Heart right ventricle (tissue), 16 donors: Measurements from ENCODE around the gene NOL6. TPM values are rescaled to one million over a fixed set of nuclear protein-coding genes. Genes with fewer than 3 reads are reported as not detected.
"Not testable (repeated sequence)": the region's sequence is repeated elsewhere in the genome, so short reads cannot be mapped to it uniquely, and the experiment has no call there.

Experiments
- ATAC-seq, 8 donors: fragments of 200-7000 bp; cut with Tn5 transposase; one replicate each; pipeline ENCODE4 v1.9.1; 2020; ENCODE audit warnings: mild to moderate bottlenecking in 8 of 8, moderate library complexity in 8 of 8, moderate number of reproducible peaks in 1 of 8
- DNase-seq, 2 donors: peaks; one replicate each; pipeline ENCODE4 v3.0.0-alpha.2; 2020
- H3K27ac ChIP-seq, 10 donors: fragments of 200-600 bp; sonication (generic) in 2 of 10; one replicate each; pipeline versions ENCODE4 v1.5.0 to v1.8.0; 2020 to 2022; ENCODE audit warnings: mild to moderate bottlenecking in 3 of 10
- H3K27me3 ChIP-seq, 7 donors: fragments of 200-600 bp; one replicate each; pipeline ENCODE4 v1.8.0; 2021 to 2022; ENCODE audit warnings: mild to moderate bottlenecking in 2 of 7
- H3K36me3 ChIP-seq, 9 donors: fragments of 200-600 bp; sonication (generic) in 1 of 9; one replicate each; pipeline versions ENCODE4 v1.5.0 to v1.8.0; 2020 to 2022; ENCODE audit warnings: mild to moderate bottlenecking in 2 of 9
- H3K4me1 ChIP-seq, 9 donors: fragments of 200-600 bp; sonication (generic) in 1 of 9; one replicate each; pipeline versions ENCODE4 v1.5.0 to v1.8.0; 2020 to 2022; ENCODE audit warnings: mild to moderate bottlenecking in 4 of 9
- H3K4me3 ChIP-seq, 10 donors: fragments of 200-600 bp; sonication (generic) in 2 of 10; one replicate each; pipeline versions ENCODE4 v1.5.0 to v1.8.0; 2020 to 2022; ENCODE audit warnings: mild to moderate bottlenecking in 7 of 10, moderate library complexity in 2 of 10
- H3K9me3 ChIP-seq, 11 donors: fragments of 200-600 bp in 10 of 11; sonication (generic) in 2 of 11; one replicate each; pipeline versions ENCODE4 v1.5.0 to v1.8.0; 2013 to 2022; ENCODE audit warnings: mild to moderate bottlenecking in 2 of 11, control low read depth in 1 of 11, moderate library complexity in 1 of 11
- CTCF ChIP-seq, 9 donors: fragments of 200-600 bp; sonication (generic) in 2 of 9; IDR thresholded peaks; one replicate each; pipeline versions ENCODE4 v1.5.0 to v1.8.0; 2021 to 2022; ENCODE audit warnings: antibody characterized with exemption in 9 of 9, mild to moderate bottlenecking in 5 of 9, moderate library complexity in 1 of 9
- WGBS, 2 donors: extraction: QIAGEN DNeasy Blood & Tissue Kit; methylation state at CpG; one replicate each; pipeline ENCODE4 v1.1.7; 2013; ENCODE audit warnings: inconsistent platforms in 1 of 2; 5-methylcytosine and 5-hydroxymethylcytosine counted together
- intact Hi-C, 10 donors: fragments of 100-400 bp; cut with DNase I; formaldehyde crosslinking; loops; one replicate each; pipeline versions ENCODE4 v1.11.1 to v1.14.2; 2022
- polyA plus RNA-seq, 2 donors: library from polyadenylated mRNA; stranded (reverse); fragments of 200-250 nt; gene quantifications; one replicate each; pipeline ENCODE4 v1.2.3, GENCODE V29; 2013
- total RNA-seq, 10 donors: library from RNA; stranded (reverse); fragmentation: NEBNext Ultra II Directional in 3 of 10; extraction: Animal tissue kit (Norgen Biotek cat#: 25700) in 3 of 10; gene quantifications; one replicate each; pipeline versions ENCODE4 v1.2.1 to v1.2.4, GENCODE V29; 2021 to 2023
- donor health status: Arrhythmogenic right ventricular cardiomyopathy.
- donor health status: ischemic (EF 13 %, LVEDD 7.1; RV severe dilation, severe dysfunction).
- donor health status: healthy with polysubstance abuse.
- donor health status: DM: no; HTN: yes; CAD: no.
- donor health status: DM: no; HTN: no; CAD: no.
- donor health status: ischemic (EF 25% LVEDD 6.9; RV normal size, moderate dysfunction).
- donor health status: ischemic (EF 25% LVEDD 5.7; RV mildly dilated, moderate dysfunction).
- donor health status: healthy.
- donor health status: DM: yes; HTN: yes; CAD: no.
- donor health status: Ischemic cardiomyopathy.
- donor health status: ischemic (EF 35%, LVEDD 5.7; RV mildly dilated, moderate dysfunction).
- donor health status: nonischemic (EF 11% LVEDD 7.7; RV severe dilation, severe dysfunction).
- donor health status: DM: yes; HTN: yes; CAD: no.
- donor health status: PGD.
- donor health status: ischemic (EF 29% LVEDD 5.4; RV normal size, mild dysfunction).
- donor health status: nonischemic (EF 23%, LVEDD 6.1; RV moderate dilation, normal function).

Gene NOL6
- total and polyA plus RNA-seq, 12 donors: 13.0 to 23.2 (median 15.1) TPM

GRCh38 chr9:33510262-33511183, 36.8 kb upstream of the NOL6 start:
- TF ChIP-seq CTCF (IDR thresholded peaks at IDR 0.05): no peak
- Histone ChIP-seq H3K27me3 (no peaks in the 10 kb centered on the region), H3K9me3 (peaks cover 0 to 8% (median 0%) of the 10 kb centered on the region in 11 donors), H3K4me3 (peak overlapping the region; percentile 40 to 74 (median 60)), H3K4me1 (peaks cover 0 to 10% (median 7%) of the 10 kb centered on the region in 9 donors), H3K36me3 (no peaks in the 10 kb centered on the region), H3K27ac (peak overlapping the region; percentile 38 to 97 (median 90))
- DNase-seq: peak; percentile 72 to 77
- ATAC-seq: peak; percentile 91 to 98 (median 93)
- 9% methylated on average over 32 of the region's 32 CpGs for WGBS, 2 donors
- intact Hi-C loops: loop anchor here in 1 of 10 donors (10.0 kb wide), 1 partner anchor 106 kb away; the partner anchor contains the start of gene AQP7

- intact Hi-C loops: no loop called here
- H3K4me3 ChIP-seq: no peak overlapping the region
- ATAC-seq: peak in 2 of 8 donors; percentile 16 to 39
- H3K27ac ChIP-seq: peak overlapping the region in 1 of 10 donors; percentile 12
- H3K9me3 ChIP-seq: no peaks in the 10 kb centered on the region
- H3K36me3 ChIP-seq: peaks cover 0 to 5% (median 0%) of the 10 kb centered on the region in 9 donors
- H3K4me1 ChIP-seq: peaks cover 0 to 10% (median 7%) of the 10 kb centered on the region in 9 donors
- TF ChIP-seq CTCF (IDR thresholded peaks at IDR 0.05): no peak
- no peak for DNase-seq
- no peaks in the 10 kb centered on the region for H3K27me3 ChIP-seq
- WGBS, 2 donors: 79 to 81% methylated on average over 7 of the region's 7 CpGs
These were observed 33.1 kb upstream of the NOL6 start for GRCh38 chr9:33506626-33507370.

GRCh38 chr9:33498387-33498786, 24.7 kb upstream of the NOL6 start:
- H3K36me3 ChIP-seq: peaks cover 0 to 3% (median 0%) of the 10 kb centered on the region in 9 donors
- no peak for DNase-seq
- peak in 4 of 9 donors; percentile 7 to 43 (median 34) for TF ChIP-seq CTCF (IDR thresholded peaks at IDR 0.05)
- WGBS, 2 donors: 76 to 94% methylated on average over 1 of the region's 1 CpG
- H3K9me3 ChIP-seq: no peaks in the 10 kb centered on the region
- no peaks in the 10 kb centered on the region for H3K27me3 ChIP-seq
- no peak for ATAC-seq
- no peak overlapping the region for H3K27ac ChIP-seq
- intact Hi-C loops: no loop called here
- H3K4me1 ChIP-seq: no peaks in the 10 kb centered on the region
- no peak overlapping the region for H3K4me3 ChIP-seq

GRCh38 chr9:33493819-33494218, 20.1 kb upstream of the NOL6 start:
- H3K4me3 ChIP-seq, H3K9me3 ChIP-seq, intact Hi-C loops, ATAC-seq, H3K4me1 ChIP-seq, DNase-seq, H3K27me3 ChIP-seq, H3K27ac ChIP-seq, H3K36me3 ChIP-seq: not testable (repeated sequence)
- 55 to 61% methylated on average over 2 of the region's 2 CpGs for WGBS, 2 donors
